Esophagus squamous epithelium (tissue), 5 donors: Measurements from ENCODE around the gene CASS4. TPM values are rescaled to one million over a fixed set of nuclear protein-coding genes. Genes with fewer than 3 reads are reported as not detected.

Experiments
- DNase-seq: peaks from one replicate; lab custom pipeline; 2025; lab: John Stamatoyannopoulos, UW
- H3K27ac ChIP-seq, 4 donors: fragments of 200-600 bp; sonication (generic); one replicate each; pipeline ENCODE4 v1.5.1; 2016 to 2019; ENCODE audit warnings: mild to moderate bottlenecking in 1 of 4
- H3K27me3 ChIP-seq, 4 donors: fragments of 200-600 bp; sonication (generic); 1 replicate in 3 of 4; 2 replicates in 1 of 4; pipeline versions ENCODE4 v1.5.1 to v1.6.0; 2017 to 2021; ENCODE audit warnings: antibody characterized with exemption in 1 of 4
- H3K36me3 ChIP-seq, 3 donors: fragments of 200-600 bp; sonication (generic); one replicate each; pipeline ENCODE4 v1.5.1; 2016 to 2019
- H3K4me1 ChIP-seq, 3 donors: fragments of 200-600 bp; sonication (generic); one replicate each; pipeline ENCODE4 v1.5.1; 2017 to 2019
- H3K4me3 ChIP-seq, 4 donors: fragments of 200-600 bp; sonication (generic); 1 replicate in 3 of 4; 2 replicates in 1 of 4; pipeline ENCODE4 v1.5.1; 2016 to 2019; ENCODE audit warnings: mild to moderate bottlenecking in 2 of 4, moderate library complexity in 1 of 4
- H3K9me3 ChIP-seq, 3 donors: fragments of 200-600 bp; sonication (generic); one replicate each; pipeline ENCODE4 v1.5.1; 2016 to 2019
- POLR2A ChIP-seq, 4 donors: fragments of 450-650 bp; IDR thresholded peaks; one replicate each; pipeline ENCODE4 v1.6.1; 2017; ENCODE audit warnings: antibody characterized with exemption in 4 of 4, mild to moderate bottlenecking in 4 of 4, moderate library complexity in 3 of 4
- WGBS, 2 donors: methylation state at CpG; one replicate each; pipeline ENCODE4 v1.1.5; 2018; 5-methylcytosine and 5-hydroxymethylcytosine counted together
- intact Hi-C: fragments of 100-400 bp; cut with DNase I; formaldehyde crosslinking; loops from one replicate; pipeline ENCODE4 v1.15.0; 2022
- total RNA-seq, 4 donors: library from RNA; depleted of rRNA; stranded (reverse); fragments of >200 nt; gene quantifications; one replicate each; pipeline ENCODE4 v1.1.0, GENCODE V29; 2016
- TF ChIP-seq, protein P1 (sequence below), 6 experiments: fragments of 450-650 bp in 4 of 6; fragments of 200-600 bp in 2 of 6; sonication (generic) in 2 of 6; IDR thresholded peaks; one replicate each; pipeline ENCODE4 v1.5.1; 2016 to 2019; ENCODE audit warnings: antibody characterized with exemption in 6 of 6, mild to moderate bottlenecking in 4 of 6, moderate library complexity in 4 of 6
- donor health status: DM: yes; HTN: yes; CAD: no.

CASS4 gene
- total RNA-seq, 4 donors from 2014 or later: 0.22 to 1.3 (median 0.63) TPM

DNA sequence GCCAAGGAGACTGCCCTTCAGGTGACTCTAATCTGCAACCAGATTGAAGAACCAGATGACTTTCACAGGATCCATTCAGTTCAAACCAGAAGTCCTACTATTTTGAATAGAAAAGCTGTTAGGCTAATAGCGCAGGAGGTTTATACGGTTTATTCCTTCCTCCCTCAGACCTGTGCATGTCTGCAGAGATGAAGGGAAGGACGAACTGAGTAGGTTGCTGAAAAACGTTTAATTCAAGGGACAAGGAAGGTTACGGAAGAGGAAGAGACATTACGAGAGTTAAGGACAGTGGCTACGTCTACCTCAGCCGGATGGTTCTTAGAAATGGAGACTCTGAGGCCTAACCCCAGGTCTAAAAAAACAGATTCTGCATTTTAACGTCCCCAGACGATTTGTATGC, 21.0 kb upstream of the CASS4 start:
- H3K4me3 ChIP-seq: peak overlapping the region; percentile 71 to 92 (median 82)
- H3K36me3 ChIP-seq: peaks cover 0 to 29% (median 0%) of the 10 kb centered on the region in 3 donors
- intact Hi-C loops: loop anchor here (10.0 kb wide), 1 partner anchor 74 kb away; the partner anchor contains the start of gene RTF2
- H3K4me1 ChIP-seq: peaks cover 19 to 38% (median 22%) of the 10 kb centered on the region in 3 donors
- no peak for DNase-seq
- H3K9me3 ChIP-seq: no peaks in the 10 kb centered on the region
- peak overlapping the region in 2 of 4 donors; percentile 83 to 88 for H3K27ac ChIP-seq
- WGBS, 2 donors: 25 to 27% methylated on average over 10 of the region's 10 CpGs
- TF ChIP-seq, protein P1, sequence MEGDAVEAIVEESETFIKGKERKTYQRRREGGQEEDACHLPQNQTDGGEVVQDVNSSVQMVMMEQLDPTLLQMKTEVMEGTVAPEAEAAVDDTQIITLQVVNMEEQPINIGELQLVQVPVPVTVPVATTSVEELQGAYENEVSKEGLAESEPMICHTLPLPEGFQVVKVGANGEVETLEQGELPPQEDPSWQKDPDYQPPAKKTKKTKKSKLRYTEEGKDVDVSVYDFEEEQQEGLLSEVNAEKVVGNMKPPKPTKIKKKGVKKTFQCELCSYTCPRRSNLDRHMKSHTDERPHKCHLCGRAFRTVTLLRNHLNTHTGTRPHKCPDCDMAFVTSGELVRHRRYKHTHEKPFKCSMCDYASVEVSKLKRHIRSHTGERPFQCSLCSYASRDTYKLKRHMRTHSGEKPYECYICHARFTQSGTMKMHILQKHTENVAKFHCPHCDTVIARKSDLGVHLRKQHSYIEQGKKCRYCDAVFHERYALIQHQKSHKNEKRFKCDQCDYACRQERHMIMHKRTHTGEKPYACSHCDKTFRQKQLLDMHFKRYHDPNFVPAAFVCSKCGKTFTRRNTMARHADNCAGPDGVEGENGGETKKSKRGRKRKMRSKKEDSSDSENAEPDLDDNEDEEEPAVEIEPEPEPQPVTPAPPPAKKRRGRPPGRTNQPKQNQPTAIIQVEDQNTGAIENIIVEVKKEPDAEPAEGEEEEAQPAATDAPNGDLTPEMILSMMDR (IDR thresholded peaks at IDR 0.05): no peak
- TF ChIP-seq POLR2A (IDR thresholded peaks at IDR 0.05): no peak
- H3K27me3 ChIP-seq: no peaks in the 10 kb centered on the region

DNA sequence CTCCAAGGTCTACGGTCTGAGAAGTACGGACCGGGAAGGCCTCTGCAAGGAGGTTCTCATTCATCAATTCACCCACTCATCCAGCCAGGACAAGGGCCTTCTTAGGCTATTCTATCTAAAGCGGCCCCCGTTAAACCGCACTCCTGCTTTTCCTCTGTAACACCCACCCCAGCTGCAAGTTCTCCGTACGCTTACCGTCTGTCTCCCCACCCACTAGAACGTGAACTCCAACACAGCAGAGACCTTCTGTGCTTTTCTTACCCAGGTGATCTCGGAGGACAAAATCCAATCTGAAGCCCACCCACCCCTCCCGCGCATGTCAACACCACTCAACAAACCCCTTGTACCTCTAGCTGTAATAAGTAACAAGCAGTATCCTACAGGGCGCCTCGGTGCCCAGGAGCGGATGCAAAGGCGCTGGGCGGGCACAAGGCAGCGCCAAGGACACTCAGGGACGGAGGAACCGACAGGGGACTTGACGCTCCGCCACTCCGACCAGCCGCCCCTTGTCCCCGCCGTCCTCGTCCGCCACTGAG, 20.4 kb upstream of the CASS4 start:
- Histone ChIP-seq H3K27me3 (no peaks in the 10 kb centered on the region), H3K27ac (peak overlapping the region; percentile 83 to 96 (median 90)), H3K4me3 (peak overlapping the region; percentile 71 to 92 (median 82)), H3K4me1 (peaks cover 19 to 38% (median 22%) of the 10 kb centered on the region in 3 donors), H3K9me3 (no peaks in the 10 kb centered on the region), H3K36me3 (peaks cover 0 to 29% (median 0%) of the 10 kb centered on the region in 3 donors)
- TF ChIP-seq, protein P1 (IDR thresholded peaks at IDR 0.05): no peak
- no peak for TF ChIP-seq POLR2A (IDR thresholded peaks at IDR 0.05)
- intact Hi-C loops: loop anchor here (10.0 kb wide), 1 partner anchor 73 kb away; the partner anchor contains the start of gene RTF2
- no peak for DNase-seq
- WGBS, 2 donors: 0% methylated on average over 26 to 29 of the region's 29 CpGs

DNA sequence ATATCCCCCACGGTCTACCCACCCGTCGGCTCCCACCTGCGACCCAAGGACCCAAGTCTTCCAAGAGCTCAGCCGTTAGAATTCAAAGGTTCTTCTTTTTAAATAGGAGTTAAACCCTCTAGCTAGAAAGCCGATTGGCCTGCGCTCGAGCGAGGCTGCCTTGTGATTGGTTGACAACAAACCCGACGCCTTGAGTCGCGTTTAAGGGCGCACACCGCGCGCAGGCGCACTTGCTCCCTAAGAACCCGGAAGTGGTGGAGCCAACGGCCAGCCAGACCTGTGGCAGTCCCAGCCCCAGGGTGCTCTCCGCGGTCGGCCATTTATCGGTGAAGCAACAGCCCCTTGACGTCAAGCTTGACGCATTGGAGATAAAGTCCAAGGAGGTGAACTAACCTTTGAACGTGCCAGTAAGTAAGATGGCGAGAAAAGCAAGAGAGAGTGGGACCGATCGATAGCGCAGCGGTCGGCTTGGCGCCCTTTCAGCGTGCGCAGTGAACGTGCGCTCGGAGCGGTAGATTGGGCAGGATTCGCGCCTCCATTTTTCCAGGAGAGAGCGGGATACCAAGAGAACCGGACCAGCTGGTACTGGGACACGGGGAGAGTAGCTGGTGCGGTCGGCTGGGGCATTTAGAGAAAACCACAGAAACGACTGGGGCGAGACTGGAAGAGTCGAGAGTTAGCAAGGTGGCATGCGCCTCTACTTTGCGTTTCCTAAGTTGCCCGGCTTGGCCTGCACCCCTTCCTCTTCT, 19.8 kb upstream of the CASS4 start, which contains the start of the genes AURKA and CSTF1:
Gene AURKA, minus strand, starts transcription at position 84 of the 749 bp plus-strand sequence. CDS start 4,018 bp downstream, outside the sequence.
Gene CSTF1, plus strand, starts transcription at position 514 of the 749 bp plus-strand sequence. CDS start 2,908 bp downstream, outside the sequence.
- H3K9me3 ChIP-seq: no peaks in the 10 kb centered on the region
- no peaks in the 10 kb centered on the region for H3K27me3 ChIP-seq
- H3K27ac ChIP-seq: peak within 1 kb of the TSS; percentile 83 to 96 (median 90)
- peak; percentile 96 for DNase-seq
- intact Hi-C loops: loop anchor here (10.0 kb wide), 1 partner anchor 72 kb away; the partner anchor contains the start of gene RTF2
- WGBS, 2 donors: 0 to 1% methylated on average over 25 to 30 of the region's 53 CpGs
- peaks cover under 1 to 33% (median 6%) of the 10 kb centered on the region in 3 donors for H3K36me3 ChIP-seq
- H3K4me1 ChIP-seq: peaks cover 19 to 38% (median 22%) of the 10 kb centered on the region in 3 donors
- H3K4me3 ChIP-seq: peak within 1 kb of the TSS; percentile 71 to 92 (median 82)
- peak in 2 of 4 donors; percentile 26 to 33 for TF ChIP-seq POLR2A (IDR thresholded peaks at IDR 0.05)
- TF ChIP-seq, protein P1 (IDR thresholded peaks at IDR 0.05): peak in 1 of 6 experiments; percentile 22

DNA sequence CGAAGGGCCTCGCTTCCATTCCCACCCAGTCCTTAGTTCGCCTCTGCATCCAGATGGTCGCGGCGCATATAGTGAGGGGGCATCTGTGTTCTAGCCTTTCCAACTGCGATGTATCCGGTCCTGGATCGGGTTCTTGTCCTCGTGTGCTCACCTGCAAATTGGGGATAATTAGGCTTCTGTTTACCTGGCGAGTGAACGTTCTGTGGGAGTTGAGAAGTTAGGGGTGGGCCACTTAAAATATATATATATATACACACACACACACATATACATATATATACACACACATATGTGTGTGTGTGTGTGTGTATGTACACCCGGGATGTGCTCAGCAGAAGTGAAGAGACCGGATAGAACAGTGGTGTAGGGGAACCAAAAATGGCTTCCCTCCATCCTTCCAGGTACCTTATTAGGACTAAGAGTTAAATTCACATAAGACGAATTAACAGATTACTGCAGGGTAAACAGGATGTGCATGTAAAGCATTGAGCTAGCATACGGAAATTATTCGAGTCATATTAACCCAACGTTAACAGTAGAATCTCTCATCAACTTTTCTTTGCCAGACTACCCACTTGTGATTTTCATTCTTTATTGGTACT, 19.1 kb upstream of the CASS4 start:
- no peaks in the 10 kb centered on the region for H3K9me3 ChIP-seq
- no peaks in the 10 kb centered on the region for H3K27me3 ChIP-seq
- DNase-seq: no peak
- peak overlapping the region; percentile 71 to 92 (median 82) for H3K4me3 ChIP-seq
- intact Hi-C loops: loop anchor here (10.0 kb wide), 1 partner anchor 72 kb away; the partner anchor contains the start of gene RTF2
- peaks cover 7 to 37% (median 13%) of the 10 kb centered on the region in 3 donors for H3K36me3 ChIP-seq
- TF ChIP-seq, protein P1 (IDR thresholded peaks at IDR 0.05): no peak
- no peak for TF ChIP-seq POLR2A (IDR thresholded peaks at IDR 0.05)
- peak overlapping the region; percentile 83 to 96 (median 90) for H3K27ac ChIP-seq
- 0 to 1% methylated on average over 13 to 14 of the region's 18 CpGs for WGBS, 2 donors
- peaks cover 19 to 38% (median 22%) of the 10 kb centered on the region in 3 donors for H3K4me1 ChIP-seq
